Measurements from ENCODE around the gene CCNY. TPM values are rescaled to one million over a fixed set of nuclear protein-coding genes. Genes with fewer than 3 reads are reported as not detected.

The CCNY gene
- total RNA-seq, 2 experiments from 2014 or later = 37.0 to 55.8 TPM

DNA sequence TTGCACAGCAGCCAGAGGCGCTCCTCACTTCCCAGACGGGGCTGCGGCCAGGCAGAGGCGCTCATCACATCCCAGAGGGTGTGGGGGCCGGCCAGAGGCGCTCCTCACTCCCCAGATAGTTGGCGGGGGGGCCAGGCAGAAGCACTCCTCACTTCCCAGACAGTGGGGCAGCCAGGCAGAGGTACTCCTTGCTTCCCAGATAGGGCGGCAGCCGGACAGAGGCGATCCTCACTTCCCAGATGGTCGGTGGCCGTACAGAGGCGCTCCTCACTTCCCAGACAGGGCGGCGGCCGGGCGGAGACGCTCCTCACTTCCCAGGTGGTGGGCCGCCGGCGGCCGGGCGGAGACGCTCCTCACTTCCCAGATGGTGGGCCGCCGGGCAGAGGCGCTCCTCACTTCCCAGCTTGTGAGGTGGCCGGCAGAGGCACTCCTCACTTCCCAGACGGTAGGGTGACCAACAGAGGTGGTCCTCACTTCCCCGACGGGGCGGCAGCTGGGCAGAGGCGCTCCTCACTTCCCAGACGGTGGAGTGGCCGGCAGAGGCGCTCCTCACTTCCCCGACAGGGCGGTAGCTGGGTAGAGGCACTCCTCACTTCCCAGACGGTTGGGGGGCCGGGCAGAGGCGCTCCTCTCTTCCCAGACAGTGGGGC is 26.5 kb downstream of the CCNY start:
- H4K20me1 ChIP-seq (ENCODE audit: insufficient read depth, low read length) = peaks cover 36% of the 10 kb centered on the region; the same call in 1 of the 2 replicates
- H3K9me2 ChIP-seq (ENCODE audit: insufficient read depth, low read length) = no peaks in the 10 kb centered on the region
- peaks cover 13% of the 10 kb centered on the region for H3K4me1 ChIP-seq (ENCODE audit: insufficient read depth, low read length, poor library complexity, severe bottlenecking)
- no peak overlapping the region for H2AFZ ChIP-seq (ENCODE audit: low read length)
- H3K4me2 ChIP-seq (ENCODE audit: low read length) = no peak overlapping the region
- POLR2A ChIA-PET = no interaction called here
- no peaks in the 10 kb centered on the region for H3K9me3 ChIP-seq (ENCODE audit: low read length)
- H3K79me2 ChIP-seq (ENCODE audit: insufficient read depth, low read depth, low read length) = peaks cover 49% of the 10 kb centered on the region
- DNase-seq (ENCODE audit: low spot score) = no peak
- intact Hi-C loops (cut with micrococcal nuclease; ENCODE audit: unreplicated experiment) = no loop called here
- no TSS peak for BruUV-seq (replicated peaks)
- no peak overlapping the region for H3K4me3 ChIP-seq (ENCODE audit: low read depth, low read length, poor library complexity, severe bottlenecking)
- CTCF ChIA-PET (ENCODE audit: unreplicated experiment) = no interaction called here
- no peaks in the 10 kb centered on the region for H3K36me3 ChIP-seq (ENCODE audit: insufficient read depth, low read length)
- no peak overlapping the region for H3K27ac ChIP-seq (ENCODE audit: low read depth, low read length, poor library complexity, severe bottlenecking)
- TF ChIP-seq, protein P1, sequence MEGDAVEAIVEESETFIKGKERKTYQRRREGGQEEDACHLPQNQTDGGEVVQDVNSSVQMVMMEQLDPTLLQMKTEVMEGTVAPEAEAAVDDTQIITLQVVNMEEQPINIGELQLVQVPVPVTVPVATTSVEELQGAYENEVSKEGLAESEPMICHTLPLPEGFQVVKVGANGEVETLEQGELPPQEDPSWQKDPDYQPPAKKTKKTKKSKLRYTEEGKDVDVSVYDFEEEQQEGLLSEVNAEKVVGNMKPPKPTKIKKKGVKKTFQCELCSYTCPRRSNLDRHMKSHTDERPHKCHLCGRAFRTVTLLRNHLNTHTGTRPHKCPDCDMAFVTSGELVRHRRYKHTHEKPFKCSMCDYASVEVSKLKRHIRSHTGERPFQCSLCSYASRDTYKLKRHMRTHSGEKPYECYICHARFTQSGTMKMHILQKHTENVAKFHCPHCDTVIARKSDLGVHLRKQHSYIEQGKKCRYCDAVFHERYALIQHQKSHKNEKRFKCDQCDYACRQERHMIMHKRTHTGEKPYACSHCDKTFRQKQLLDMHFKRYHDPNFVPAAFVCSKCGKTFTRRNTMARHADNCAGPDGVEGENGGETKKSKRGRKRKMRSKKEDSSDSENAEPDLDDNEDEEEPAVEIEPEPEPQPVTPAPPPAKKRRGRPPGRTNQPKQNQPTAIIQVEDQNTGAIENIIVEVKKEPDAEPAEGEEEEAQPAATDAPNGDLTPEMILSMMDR (conservative IDR thresholded peaks at IDR 0.05; ENCODE audit: low read length) = no peak
- TF ChIP-seq EZH2phosphoT487 (IDR thresholded peaks at IDR 0.05; ENCODE audit: borderline replicate concordance, low read depth, low read length) = no peak

DNA sequence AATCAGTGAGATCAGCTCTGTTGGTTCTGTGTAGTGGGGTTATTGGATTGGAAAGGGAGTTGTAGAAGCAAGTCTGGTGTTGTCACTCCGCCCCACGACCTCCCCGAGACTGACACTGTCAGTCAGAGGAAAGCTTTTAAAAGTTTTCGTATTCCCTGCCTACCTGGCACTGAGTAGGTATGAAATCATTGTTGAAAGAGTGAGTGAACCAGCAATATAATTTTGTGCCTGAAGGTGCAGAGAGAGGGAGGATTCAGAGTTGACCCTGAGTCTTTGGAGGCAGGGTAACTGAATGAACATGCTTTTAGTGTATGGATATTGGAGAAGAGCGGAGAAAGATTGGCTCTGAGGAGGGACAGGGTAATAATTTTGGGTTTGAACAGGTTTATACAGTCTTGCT is 27.3 kb downstream of the CCNY start:
- Histone ChIP-seq H3K4me2 (ENCODE audit: low read length) (no peak overlapping the region), H3K9me3 (ENCODE audit: low read length) (no peaks in the 10 kb centered on the region), H3K4me3 (ENCODE audit: low read depth, low read length, poor library complexity, severe bottlenecking) (no peak overlapping the region), H3K36me3 (ENCODE audit: insufficient read depth, low read length) (no peaks in the 10 kb centered on the region), H3K4me1 (ENCODE audit: insufficient read depth, low read length, poor library complexity, severe bottlenecking) (peaks cover 17% of the 10 kb centered on the region), H3K9me2 (ENCODE audit: insufficient read depth, low read length) (no peaks in the 10 kb centered on the region), H2AFZ (ENCODE audit: low read length) (no peak overlapping the region), H4K20me1 (ENCODE audit: insufficient read depth, low read length) (peaks cover 31% of the 10 kb centered on the region; the same call in 1 of the 2 replicates), H3K27ac (ENCODE audit: low read depth, low read length, poor library complexity, severe bottlenecking) (no peak overlapping the region), H3K79me2 (ENCODE audit: insufficient read depth, low read depth, low read length) (peaks cover 46% of the 10 kb centered on the region)
- no peak for DNase-seq (ENCODE audit: low spot score)
- no TSS peak for BruUV-seq (replicated peaks)
- POLR2A ChIA-PET = interaction anchor here (1.0 kb wide), 1 partner anchor 15 kb away, joined by 4 read pairs; no protein-coding TSS in a partner anchor
- intact Hi-C loops (cut with micrococcal nuclease; ENCODE audit: unreplicated experiment) = no loop called here
- CTCF ChIA-PET (ENCODE audit: unreplicated experiment) = no interaction called here
- TF ChIP-seq EZH2phosphoT487 (IDR thresholded peaks at IDR 0.05; ENCODE audit: borderline replicate concordance, low read depth, low read length) = no peak
- TF ChIP-seq, protein P1 (conservative IDR thresholded peaks at IDR 0.05; ENCODE audit: low read length) = no peak

DNA sequence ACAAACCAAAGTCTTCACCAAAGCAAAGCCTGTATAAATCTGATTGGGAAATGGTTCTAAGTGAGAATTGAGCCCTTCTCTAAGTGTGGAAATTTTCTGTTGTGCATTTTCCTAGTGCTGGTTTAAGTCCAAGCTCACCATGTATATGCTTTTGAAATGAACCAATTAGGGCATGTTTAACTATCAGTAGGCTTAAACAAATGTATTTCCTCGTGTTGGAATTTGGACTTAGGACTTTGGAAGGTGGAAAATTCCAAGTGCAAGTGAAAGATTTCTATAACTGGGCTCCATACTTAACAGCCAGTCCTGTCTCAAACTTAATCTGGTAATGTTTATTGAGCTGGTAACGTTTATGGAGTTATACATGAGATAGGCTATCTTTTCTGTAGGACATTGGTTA is 28.5 kb downstream of the CCNY start:
- CTCF ChIA-PET (ENCODE audit: unreplicated experiment) = no interaction called here
- no peak overlapping the region for H3K27ac ChIP-seq (ENCODE audit: low read depth, low read length, poor library complexity, severe bottlenecking)
- POLR2A ChIA-PET = interaction anchor here (0.7 to 1.6 kb wide), 6 partner anchors 11 to 310 kb away, joined by 3 to 5 read pairs (median 4); no protein-coding TSS in a partner anchor
- H4K20me1 ChIP-seq (ENCODE audit: insufficient read depth, low read length) = peaks cover 30% of the 10 kb centered on the region; the same call in 1 of the 2 replicates
- intact Hi-C loops (cut with micrococcal nuclease; ENCODE audit: unreplicated experiment) = no loop called here
- no peak overlapping the region for H3K4me2 ChIP-seq (ENCODE audit: low read length)
- no peak overlapping the region for H2AFZ ChIP-seq (ENCODE audit: low read length)
- BruUV-seq (replicated peaks) = no TSS peak
- H3K4me3 ChIP-seq (ENCODE audit: low read depth, low read length, poor library complexity, severe bottlenecking) = no peak overlapping the region
- H3K9me2 ChIP-seq (ENCODE audit: insufficient read depth, low read length) = no peaks in the 10 kb centered on the region
- no peaks in the 10 kb centered on the region for H3K9me3 ChIP-seq (ENCODE audit: low read length)
- no peaks in the 10 kb centered on the region for H3K36me3 ChIP-seq (ENCODE audit: insufficient read depth, low read length)
- no peak for TF ChIP-seq EZH2phosphoT487 (IDR thresholded peaks at IDR 0.05; ENCODE audit: borderline replicate concordance, low read depth, low read length)
- TF ChIP-seq, protein P1 (conservative IDR thresholded peaks at IDR 0.05; ENCODE audit: low read length) = no peak
- H3K79me2 ChIP-seq (ENCODE audit: insufficient read depth, low read depth, low read length) = peaks cover 47% of the 10 kb centered on the region
- H3K4me1 ChIP-seq (ENCODE audit: insufficient read depth, low read length, poor library complexity, severe bottlenecking) = peaks cover 20% of the 10 kb centered on the region
- DNase-seq (ENCODE audit: low spot score) = no peak

All from OCI-LY7 (cell line).